Stimulated activated naive CD8-positive, alpha-beta T cell treated with anti-CD3 and anti-CD28 coated beads, Interleukin-15, Interleukin-2, amounts not matched to agents 100 U/mL and 50 U/mL, for 24 hours (primary cell): ENCODE data around the gene TNRC6B.
"Not testable (repeated sequence)": the region's sequence is repeated elsewhere in the genome, so short reads cannot be mapped to it uniquely, and the experiment has no call there.

Experiments
- ATAC-seq: fragments of 150-1000 bp; cut with Tn5 transposase; one replicate; pipeline ENCODE4 v1.10.0; 2021
- DNase-seq: peaks from one replicate; pipeline ENCODE4 v3.0.0; 2021

TNRC6B gene

GRCh38 chr22:40364431-40364830, 186.7 kb downstream of the TNRC6B start:
- no peak for DNase-seq
- ATAC-seq, result no peak

DNA sequence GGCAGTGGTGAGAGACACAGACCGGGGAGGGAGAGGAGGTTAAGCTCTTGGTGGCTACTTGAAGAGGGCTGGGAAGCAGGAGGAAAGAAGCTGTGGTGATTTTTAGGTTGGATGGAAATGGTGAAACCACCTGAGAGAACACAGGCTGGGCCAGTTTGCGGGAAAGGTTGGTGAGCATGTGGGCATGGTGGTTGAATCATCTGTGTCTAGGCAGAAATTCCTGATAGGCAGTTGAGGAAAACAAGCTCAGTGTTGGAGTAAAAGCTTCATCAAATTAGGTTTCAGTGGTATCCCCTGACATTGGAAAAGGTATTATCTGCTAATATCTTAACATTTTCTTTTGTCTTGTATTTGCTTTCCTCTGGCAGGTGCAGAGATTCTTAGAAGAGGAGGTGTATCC, 188.3 kb downstream of the TNRC6B start:
- no peak for DNase-seq
- ATAC-seq, result no peak

DNA sequence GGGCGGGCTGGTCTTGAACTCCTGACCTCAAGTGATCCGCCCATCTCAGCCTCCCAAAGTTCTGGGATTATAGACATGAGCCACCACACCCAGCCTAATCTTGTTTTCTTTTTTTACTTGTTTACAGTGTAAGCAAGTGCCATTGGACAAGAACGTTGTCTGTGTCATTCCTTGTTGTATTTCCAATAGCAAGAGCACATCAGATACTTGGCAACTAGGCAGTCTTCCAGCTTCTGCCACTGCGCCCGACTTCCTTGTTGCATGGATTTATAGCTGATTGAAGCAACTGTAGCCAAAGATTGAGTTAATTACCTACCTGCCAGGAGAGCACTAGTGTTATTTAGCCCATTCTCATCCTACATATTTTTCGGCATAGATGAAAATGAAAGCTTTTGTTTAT, 189.6 kb downstream of the TNRC6B start:
- DNase-seq (no peak), ATAC-seq (no peak)

DNA sequence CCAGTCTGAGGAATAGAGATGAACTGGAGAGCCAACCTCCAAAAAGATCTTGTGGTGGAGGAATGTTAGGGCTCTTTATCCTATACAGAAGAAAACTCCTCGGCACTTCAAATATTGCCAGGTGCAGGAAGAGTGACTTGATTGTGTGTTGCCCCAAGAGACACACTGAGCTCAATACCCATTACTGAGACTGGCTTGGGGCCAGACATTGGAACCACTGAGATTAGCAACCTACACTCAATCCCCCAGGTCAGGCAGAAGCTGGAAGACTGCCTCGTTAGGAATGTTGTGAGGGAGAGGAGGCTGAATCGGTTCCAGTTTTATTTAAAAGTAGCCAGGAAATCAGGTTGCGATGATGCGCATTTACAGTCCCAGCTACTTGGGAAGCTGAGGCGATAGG, 190.3 kb downstream of the TNRC6B start:
- no peak for ATAC-seq
- no peak for DNase-seq

GRCh38 chr22:40368836-40369235, 191.1 kb downstream of the TNRC6B start:
- no peak for DNase-seq
- no peak for ATAC-seq

GRCh38 chr22:40374567-40374966, 196.8 kb downstream of the TNRC6B start:
- no peak for ATAC-seq
- DNase-seq, result no peak

DNA sequence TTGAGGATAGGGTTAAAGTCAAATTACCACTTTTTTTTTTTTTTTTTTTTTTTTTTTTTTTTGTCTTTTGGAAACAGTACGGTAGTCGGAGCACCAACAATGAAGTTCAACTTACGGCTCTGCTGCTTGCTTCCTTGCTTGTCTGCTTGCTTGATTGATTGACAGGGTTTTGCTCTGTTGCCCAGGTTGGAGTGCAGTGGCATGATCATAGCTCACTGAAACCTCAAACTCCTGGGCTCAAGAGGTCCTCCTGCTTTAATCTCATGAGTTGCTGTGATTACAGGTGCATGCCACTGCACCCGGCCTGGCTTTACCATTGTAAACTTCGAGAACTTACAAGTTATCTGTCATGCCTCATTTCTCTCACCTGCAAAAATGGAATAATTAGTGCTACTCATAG, 198.4 kb downstream of the TNRC6B start:
- ATAC-seq, result no peak
- DNase-seq, result no peak

DNA sequence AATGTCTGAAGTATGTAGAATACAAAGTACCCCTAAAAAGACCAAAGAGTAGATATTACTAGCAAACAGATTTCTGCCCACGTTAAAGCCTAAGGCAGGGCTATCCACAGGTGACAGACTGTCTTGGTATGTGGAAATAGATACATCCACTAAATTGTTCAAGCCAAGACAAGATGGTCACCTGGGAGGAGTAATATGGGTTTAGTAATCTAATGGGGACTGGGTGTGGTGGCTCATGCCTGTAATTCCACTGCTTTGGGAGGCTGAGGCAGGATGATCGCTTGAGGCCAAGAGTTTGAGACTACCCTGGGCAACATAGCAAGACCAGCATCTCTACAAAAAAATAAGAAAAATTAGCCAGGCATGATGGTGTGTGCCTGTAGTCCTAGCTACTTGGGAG, 200.2 kb downstream of the TNRC6B start:
- no peak for ATAC-seq
- no peak for DNase-seq

- DNase-seq, result not testable (repeated sequence)
Observed at GRCh38 chr22:40378448-40378847, 200.7 kb downstream of the TNRC6B start.

DNA sequence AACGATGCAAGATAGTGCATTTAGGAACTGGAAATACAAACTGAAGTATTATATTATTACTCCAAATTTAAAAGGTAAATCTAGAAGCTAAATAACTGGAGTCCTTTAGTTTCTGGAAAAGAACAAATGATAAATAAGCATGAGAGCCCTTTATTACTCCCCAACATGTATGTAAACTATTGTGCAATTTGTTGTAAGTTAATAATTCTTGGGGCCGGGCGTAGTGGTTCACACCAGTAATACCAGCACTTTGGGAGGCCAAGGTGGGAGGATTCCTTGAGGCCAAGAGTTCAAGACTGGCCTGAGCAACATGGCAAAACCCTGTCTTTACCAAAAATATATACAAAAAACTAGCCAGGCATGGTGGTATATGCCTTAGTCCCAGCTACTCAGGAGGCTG, 203.7 kb downstream of the TNRC6B start:
- ATAC-seq, result no peak
- no peak for DNase-seq

More at GRCh38 chr22:40378448-40378847, 200.7 kb downstream of the TNRC6B start:
- ATAC-seq, result not testable (repeated sequence)

- DNase-seq (no peak), ATAC-seq (no peak)
Observed at GRCh38 chr22:40383905-40384304, 206.2 kb downstream of the TNRC6B start.

- ATAC-seq (peak; percentile 76), DNase-seq (no peak)
Observed at GRCh38 chr22:40385036-40385782, 207.5 kb downstream of the TNRC6B start.
